HCT116 (cell line): ENCODE data around the gene MYZAP. TPM values are rescaled to one million over a fixed set of nuclear protein-coding genes. Genes with fewer than 3 reads are reported as not detected.

Source experiments
- ATAC-seq: fragments of 200-7000 bp; cut with Tn5 transposase; 2 replicates; pipeline ENCODE4 v1.9.1; 2020; ENCODE audit warnings: mild to moderate bottlenecking, moderate library complexity
- BruUV-seq: library from RNA; stranded (reverse); fragments of 400-500 nt; replicated peaks from 2 replicates; lab custom pipeline; 2021; lab: Mats Ljungman, UMichigan
- CTCF ChIA-PET: fragments of 300-600 bp; sonication (Branson Sonifier 250); formaldehyde crosslinking; loops from one replicate; lab custom pipeline; 2021; ENCODE audit warnings: antibody characterized with exemption; lab: Charles Lee
- POLR2A ChIA-PET: fragments of 300-600, 350-600 bp; sonication (Branson Sonifier 250); formaldehyde crosslinking; loops from one replicate; lab custom pipeline; 2021; ENCODE audit warnings: antibody characterized with exemption; lab: Charles Lee
- RAD21 ChIA-PET, 2 experiments: fragments of 300-600 bp; sonication (Branson Sonifier 250); formaldehyde crosslinking; loops; one replicate each; lab custom pipeline; 2023; ENCODE audit warnings: low total read pairs in 2 of 2; ENCODE audit not compliant: uncharacterized antibody in 2 of 2, unreplicated experiment in 2 of 2, low non-redundant PET in 1 of 2; lab: Charles Lee
- DNase-seq: peaks from one replicate; pipeline ENCODE4 v3.0.0-alpha.2; 2010; ENCODE audit warnings: low read depth, low spot score
- H2AFZ ChIP-seq: fragments of 200-600 bp; shearing (Covaris generic), sonication (generic); 2 replicates; pipeline ENCODE4 v1.6.1; 2017; ENCODE audit warnings: low read depth, mixed run types, mixed read lengths, antibody characterized with exemption, low read length; ENCODE audit not compliant: poor library complexity, severe bottlenecking
- H3K27ac ChIP-seq: 2 replicates; pipeline ENCODE4 v1.5.1; 2012; ENCODE audit warnings: low read depth, low read length
- H3K27me3 ChIP-seq: fragments of 200-600 bp; sonication (generic); 2 replicates; pipeline ENCODE4 v1.6.1; 2016; ENCODE audit warnings: mixed run types, low read length, mixed read lengths; ENCODE audit not compliant: insufficient read depth
- H3K36me3 ChIP-seq, 2 experiments: fragments of 200-500 bp in 1 of 2; fragments of 200-600 bp in 1 of 2; sonication (Bioruptor generic) in 1 of 2; sonication (generic) in 1 of 2; 2 replicates each; pipeline versions ENCODE4 v1.5.1 to v1.6.1; 2014 to 2016; ENCODE audit warnings: low read length in 2 of 2, inconsistent platforms in 1 of 2, mixed read lengths in 1 of 2, mixed run types in 1 of 2; ENCODE audit not compliant: insufficient read depth in 2 of 2, control insufficient read depth in 1 of 2
- H3K4me1 ChIP-seq, 2 experiments: fragments of 200-600 bp in 1 of 2; sonication (generic) in 1 of 2; 2 replicates each; pipeline versions ENCODE4 v1.5.1 to v1.6.1; 2012 to 2017; ENCODE audit warnings: low read length in 2 of 2, inconsistent platforms in 1 of 2, mild to moderate bottlenecking in 1 of 2, mixed read lengths in 1 of 2, mixed run types in 1 of 2, moderate library complexity in 1 of 2; ENCODE audit not compliant: insufficient read depth in 2 of 2, control insufficient read depth in 1 of 2
- H3K4me2 ChIP-seq: fragments of 200-600 bp; sonication (generic); 2 replicates; pipeline ENCODE4 v1.6.1; 2017; ENCODE audit warnings: mixed run types, low read length, mixed read lengths
- H3K4me3 ChIP-seq, 2 experiments: fragments of 200-600 bp in 1 of 2; sonication (generic) in 1 of 2; replicated peaks in 1 of 2; 2 replicates each; pipeline ENCODE4 v1.5.1; 2011 to 2016; ENCODE audit warnings: low read length in 2 of 2, control low read depth in 1 of 2, low read depth in 1 of 2, mild to moderate bottlenecking in 1 of 2, mixed read lengths in 1 of 2, mixed run types in 1 of 2
- H3K79me2 ChIP-seq: fragments of 200-600 bp; sonication (generic); 2 replicates; pipeline ENCODE4 v1.6.1; 2017; ENCODE audit warnings: mild to moderate bottlenecking, mixed run types, low read length, moderate library complexity, mixed read lengths; ENCODE audit not compliant: insufficient read depth
- H3K9ac ChIP-seq: fragments of 200-600 bp; sonication (generic); 2 replicates; pipeline ENCODE4 v1.6.1; 2016; ENCODE audit warnings: low read length, mixed read lengths
- H3K9me2 ChIP-seq: fragments of 200-600 bp; sonication (generic), shearing (Covaris generic); 2 replicates; pipeline ENCODE4 v1.6.1; 2017; ENCODE audit warnings: mixed run types, mild to moderate bottlenecking, moderate library complexity; ENCODE audit not compliant: insufficient read depth
- H3K9me3 ChIP-seq, 2 experiments: fragments of 200-500 bp in 1 of 2; fragments of 200-600 bp in 1 of 2; sonication (Bioruptor generic) in 1 of 2; sonication (generic) in 1 of 2; 2 replicates each; pipeline ENCODE4 v1.6.1; 2014 to 2017; ENCODE audit warnings: low read length in 2 of 2, mixed read lengths in 2 of 2, inconsistent platforms in 1 of 2, low read depth in 1 of 2, mild to moderate bottlenecking in 1 of 2, mixed run types in 1 of 2, moderate library complexity in 1 of 2; ENCODE audit not compliant: control insufficient read depth in 1 of 2, insufficient read depth in 1 of 2
- H4K20me1 ChIP-seq: fragments of 200-600 bp; sonication (generic), shearing (Covaris generic); 2 replicates; pipeline ENCODE4 v1.6.1; 2017; ENCODE audit warnings: mixed run types, mild to moderate bottlenecking, moderate library complexity; ENCODE audit not compliant: insufficient read depth
- CBX3 ChIP-seq: IDR thresholded peaks from 2 replicates; pipeline ENCODE4 v1.6.1; 2012; ENCODE audit warnings: low read depth
- ELF1 ChIP-seq: IDR thresholded peaks from 2 replicates; pipeline ENCODE4 v1.6.1; 2012; ENCODE audit warnings: low read depth, borderline replicate concordance
- EZH2 ChIP-seq: fragments of 200-600 bp; sonication (generic); IDR thresholded peaks from 2 replicates; pipeline ENCODE4 v1.6.1; 2017; ENCODE audit warnings: antibody characterized with exemption, mixed run types
- EZH2phosphoT487 ChIP-seq: fragments of 200-600 bp; IDR thresholded peaks from 2 replicates; pipeline ENCODE4 v1.6.1; 2018; ENCODE audit warnings: antibody characterized with exemption, borderline replicate concordance
- FOSL1 ChIP-seq: IDR thresholded peaks from 2 replicates; pipeline ENCODE4 v1.6.1; 2012; ENCODE audit warnings: low read depth
- JUND ChIP-seq: IDR thresholded peaks from 2 replicates; pipeline ENCODE4 v1.6.1; 2012
- POLR2A ChIP-seq: IDR thresholded peaks from 2 replicates; pipeline ENCODE4 v1.7.0; 2011; ENCODE audit warnings: borderline replicate concordance; ENCODE audit not compliant: insufficient read depth, insufficient read length; ENCODE audit errors: extremely low read depth
- POLR2AphosphoS5 ChIP-seq: IDR thresholded peaks from 2 replicates; pipeline ENCODE4 v1.6.1; 2011; ENCODE audit warnings: mild to moderate bottlenecking, low read depth, low read length, moderate library complexity
- RAD21 ChIP-seq: IDR thresholded peaks from 2 replicates; pipeline ENCODE4 v1.6.1; 2012; ENCODE audit warnings: low read depth, mild to moderate bottlenecking
- SIN3A ChIP-seq: IDR thresholded peaks from 2 replicates; pipeline ENCODE4 v1.6.1; 2012; ENCODE audit warnings: low read depth
- SP1 ChIP-seq: IDR thresholded peaks from 2 replicates; pipeline ENCODE4 v1.6.1; 2012; ENCODE audit warnings: low read depth
- TCF7L2 ChIP-seq: IDR thresholded peaks from 2 replicates; pipeline ENCODE4 v1.7.0; 2011; ENCODE audit warnings: borderline replicate concordance, inconsistent platforms; ENCODE audit not compliant: insufficient read depth, insufficient read length; ENCODE audit errors: extremely low read depth
- YY1 ChIP-seq: IDR thresholded peaks from 2 replicates; pipeline ENCODE4 v1.6.1; 2011; ENCODE audit warnings: low read length, low read depth, moderate library complexity, mild to moderate bottlenecking; ENCODE audit not compliant: insufficient replicate concordance; ENCODE audit errors: extremely low read depth
- intact Hi-C: fragments of 100-400 bp; cut with micrococcal nuclease; formaldehyde crosslinking; loops from 2 replicates; pipeline ENCODE4 v1.10.0; 2022
- total RNA-seq: library from RNA; stranded (reverse); gene quantifications from one replicate; pipeline ENCODE4 v1.2.1, GENCODE V29; 2021; ENCODE audit not compliant: unreplicated experiment
- TF ChIP-seq, protein P1 (sequence below): IDR thresholded peaks from 2 replicates; pipeline ENCODE4 v1.6.1; 2011; ENCODE audit warnings: mild to moderate bottlenecking, low read length, moderate library complexity; ENCODE audit not compliant: insufficient replicate concordance; ENCODE audit errors: extremely low read depth
- TF ChIP-seq, protein P2 (sequence below): IDR thresholded peaks from 2 replicates; pipeline ENCODE4 v1.6.1; 2012; ENCODE audit warnings: low read depth

MYZAP gene
- total RNA-seq, 1 experiment from 2014 or later: 5.8 TPM

DNA sequence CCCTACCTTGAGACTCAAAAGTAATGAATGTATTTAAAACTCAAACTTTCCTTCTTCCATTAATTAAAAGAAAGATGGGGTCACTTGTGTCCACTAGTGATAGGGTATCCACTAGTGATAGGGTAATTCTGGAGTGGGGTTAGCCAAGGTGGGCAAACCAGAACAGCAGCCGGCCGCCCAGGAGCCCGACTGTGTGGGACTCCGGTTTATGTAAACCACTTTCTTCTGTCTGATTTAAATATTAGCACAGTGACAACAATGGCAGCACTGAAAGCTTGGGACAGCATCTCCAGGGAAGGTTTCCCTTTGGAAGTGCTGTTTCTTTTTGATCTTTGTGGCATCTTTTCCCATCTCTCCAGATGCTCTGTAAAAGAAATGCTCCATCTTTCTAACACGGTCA lies 722 bp downstream of the MYZAP start:
- ChIA-PET RAD21 (no interaction called here), CTCF (interaction anchor here (1.3 kb wide), 1 partner anchor 50 kb away, joined by 3 read pairs; no protein-coding TSS in a partner anchor), POLR2A (no interaction called here)
- peak overlapping the region; percentile 91 for H3K4me2 ChIP-seq
- BruUV-seq: no TSS peak
- H3K27me3 ChIP-seq: no peaks in the 10 kb centered on the region
- no peaks in the 10 kb centered on the region for H3K9me3 ChIP-seq
- H3K4me1 ChIP-seq: peaks cover 11 to 29% of the 10 kb centered on the region in 2 experiments; a peak in 3 of 4 replicates
- H3K4me3 ChIP-seq: peak overlapping the region; percentile 46 to 63
- no peaks in the 10 kb centered on the region for H4K20me1 ChIP-seq
- intact Hi-C loops: loop anchor here (2.0 kb wide), 1 partner anchor 32 kb away; no protein-coding TSS in a partner anchor
- H3K79me2 ChIP-seq: no peaks in the 10 kb centered on the region
- no peak for DNase-seq
- no peak overlapping the region for H3K27ac ChIP-seq
- no peak for ATAC-seq
- no peaks in the 10 kb centered on the region for H3K36me3 ChIP-seq
- TF ChIP-seq JUND (no peak), TCF7L2 (no peak), POLR2AphosphoS5 (no peak), EZH2 (no peak), FOSL1 (no peak), POLR2A (no peak), YY1 (no peak), RAD21 (no peak), ELF1 (no peak), CBX3 (no peak), EZH2phosphoT487 (no peak), SIN3A (no peak), SP1 (no peak)
- TF ChIP-seq, protein P1, sequence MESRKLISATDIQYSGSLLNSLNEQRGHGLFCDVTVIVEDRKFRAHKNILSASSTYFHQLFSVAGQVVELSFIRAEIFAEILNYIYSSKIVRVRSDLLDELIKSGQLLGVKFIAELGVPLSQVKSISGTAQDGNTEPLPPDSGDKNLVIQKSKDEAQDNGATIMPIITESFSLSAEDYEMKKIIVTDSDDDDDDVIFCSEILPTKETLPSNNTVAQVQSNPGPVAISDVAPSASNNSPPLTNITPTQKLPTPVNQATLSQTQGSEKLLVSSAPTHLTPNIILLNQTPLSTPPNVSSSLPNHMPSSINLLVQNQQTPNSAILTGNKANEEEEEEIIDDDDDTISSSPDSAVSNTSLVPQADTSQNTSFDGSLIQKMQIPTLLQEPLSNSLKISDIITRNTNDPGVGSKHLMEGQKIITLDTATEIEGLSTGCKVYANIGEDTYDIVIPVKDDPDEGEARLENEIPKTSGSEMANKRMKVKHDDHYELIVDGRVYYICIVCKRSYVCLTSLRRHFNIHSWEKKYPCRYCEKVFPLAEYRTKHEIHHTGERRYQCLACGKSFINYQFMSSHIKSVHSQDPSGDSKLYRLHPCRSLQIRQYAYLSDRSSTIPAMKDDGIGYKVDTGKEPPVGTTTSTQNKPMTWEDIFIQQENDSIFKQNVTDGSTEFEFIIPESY: no peak
- TF ChIP-seq, protein P2, sequence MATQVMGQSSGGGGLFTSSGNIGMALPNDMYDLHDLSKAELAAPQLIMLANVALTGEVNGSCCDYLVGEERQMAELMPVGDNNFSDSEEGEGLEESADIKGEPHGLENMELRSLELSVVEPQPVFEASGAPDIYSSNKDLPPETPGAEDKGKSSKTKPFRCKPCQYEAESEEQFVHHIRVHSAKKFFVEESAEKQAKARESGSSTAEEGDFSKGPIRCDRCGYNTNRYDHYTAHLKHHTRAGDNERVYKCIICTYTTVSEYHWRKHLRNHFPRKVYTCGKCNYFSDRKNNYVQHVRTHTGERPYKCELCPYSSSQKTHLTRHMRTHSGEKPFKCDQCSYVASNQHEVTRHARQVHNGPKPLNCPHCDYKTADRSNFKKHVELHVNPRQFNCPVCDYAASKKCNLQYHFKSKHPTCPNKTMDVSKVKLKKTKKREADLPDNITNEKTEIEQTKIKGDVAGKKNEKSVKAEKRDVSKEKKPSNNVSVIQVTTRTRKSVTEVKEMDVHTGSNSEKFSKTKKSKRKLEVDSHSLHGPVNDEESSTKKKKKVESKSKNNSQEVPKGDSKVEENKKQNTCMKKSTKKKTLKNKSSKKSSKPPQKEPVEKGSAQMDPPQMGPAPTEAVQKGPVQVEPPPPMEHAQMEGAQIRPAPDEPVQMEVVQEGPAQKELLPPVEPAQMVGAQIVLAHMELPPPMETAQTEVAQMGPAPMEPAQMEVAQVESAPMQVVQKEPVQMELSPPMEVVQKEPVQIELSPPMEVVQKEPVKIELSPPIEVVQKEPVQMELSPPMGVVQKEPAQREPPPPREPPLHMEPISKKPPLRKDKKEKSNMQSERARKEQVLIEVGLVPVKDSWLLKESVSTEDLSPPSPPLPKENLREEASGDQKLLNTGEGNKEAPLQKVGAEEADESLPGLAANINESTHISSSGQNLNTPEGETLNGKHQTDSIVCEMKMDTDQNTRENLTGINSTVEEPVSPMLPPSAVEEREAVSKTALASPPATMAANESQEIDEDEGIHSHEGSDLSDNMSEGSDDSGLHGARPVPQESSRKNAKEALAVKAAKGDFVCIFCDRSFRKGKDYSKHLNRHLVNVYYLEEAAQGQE: no peak
- TF ChIP-seq, all 23 proteins: peak for 0
- Histone ChIP-seq H3K9me2 (no peaks in the 10 kb centered on the region), H3K9ac (peak overlapping the region; percentile 49; the same call in 1 of the 2 replicates), H2AFZ (no peak overlapping the region)
